Esophagus (tissue), 2 donors: Measurements from ENCODE around the gene MALAT1. TPM values are rescaled to one million over a fixed set of nuclear protein-coding genes. Genes with fewer than 3 reads are reported as not detected.
A peak's percentile ranks its signal among the peaks of the same experiment; 100 is the strongest.
"Not testable (repeated sequence)": the region's sequence is repeated elsewhere in the genome, so short reads cannot be mapped to it uniquely, and the experiment has no call there.

Experiments used
- H3K27ac ChIP-seq, 2 donors: one replicate each; pipeline ENCODE4 v1.5.1; 2013; ENCODE audit warnings: low read depth in 2 of 2, mild to moderate bottlenecking in 2 of 2, inconsistent platforms in 1 of 2, low read length in 1 of 2, moderate library complexity in 1 of 2
- H3K27me3 ChIP-seq, 2 donors: one replicate each; pipeline ENCODE4 v1.6.1; 2013; ENCODE audit warnings: low read length in 2 of 2, control low read depth in 1 of 2, mild to moderate bottlenecking in 1 of 2; ENCODE audit not compliant: insufficient read depth in 2 of 2, control insufficient read depth in 1 of 2
- H3K36me3 ChIP-seq, 2 donors: one replicate each; pipeline ENCODE4 v1.6.1; 2013; ENCODE audit warnings: low read length in 1 of 2; ENCODE audit not compliant: control insufficient read depth in 2 of 2, insufficient read depth in 2 of 2
- H3K4me1 ChIP-seq, 2 donors: one replicate each; pipeline ENCODE4 v1.6.1; 2013; ENCODE audit warnings: low read length in 1 of 2; ENCODE audit not compliant: control insufficient read depth in 2 of 2, insufficient read depth in 2 of 2
- H3K4me3 ChIP-seq, 2 donors: one replicate each; pipeline ENCODE4 v1.5.1; 2013; ENCODE audit warnings: low read length in 2 of 2, mild to moderate bottlenecking in 2 of 2, low read depth in 1 of 2, moderate library complexity in 1 of 2
- H3K9me3 ChIP-seq, 2 donors: one replicate each; pipeline ENCODE4 v1.6.1; 2013; ENCODE audit warnings: mild to moderate bottlenecking in 2 of 2, low read depth in 1 of 2, low read length in 1 of 2, moderate library complexity in 1 of 2; ENCODE audit not compliant: control insufficient read depth in 2 of 2, insufficient read depth in 1 of 2
- WGBS, 2 donors: extraction: QIAGEN DNeasy Blood & Tissue Kit; methylation state at CpG; one replicate each; pipeline ENCODE4 v1.1.7; 2013; 5-methylcytosine and 5-hydroxymethylcytosine counted together
- polyA plus RNA-seq, 2 donors: library from polyadenylated mRNA; stranded (reverse); fragments of 200-250 nt; gene quantifications; one replicate each; pipeline ENCODE4 v1.2.3, GENCODE V29; 2013
- donor health status: healthy with polysubstance abuse.
- donor health status: Bipolar disorder and iron deficiency.

The MALAT1 gene
- polyA plus RNA-seq, 2 donors: 94.9 to 1,950 TPM

- Histone ChIP-seq H3K27ac (no peak overlapping the region), H3K36me3 (no peaks in the 10 kb centered on the region), H3K9me3 (no peaks in the 10 kb centered on the region), H3K4me1 (no peaks in the 10 kb centered on the region), H3K27me3 (no peaks in the 10 kb centered on the region), H3K4me3 (no peak overlapping the region)
- 66 to 69% methylated on average over 5 of the region's 5 CpGs for WGBS, 2 donors
Measured at GRCh38 chr11:65516135-65516968, 17.5 kb downstream of the MALAT1 start.

DNA sequence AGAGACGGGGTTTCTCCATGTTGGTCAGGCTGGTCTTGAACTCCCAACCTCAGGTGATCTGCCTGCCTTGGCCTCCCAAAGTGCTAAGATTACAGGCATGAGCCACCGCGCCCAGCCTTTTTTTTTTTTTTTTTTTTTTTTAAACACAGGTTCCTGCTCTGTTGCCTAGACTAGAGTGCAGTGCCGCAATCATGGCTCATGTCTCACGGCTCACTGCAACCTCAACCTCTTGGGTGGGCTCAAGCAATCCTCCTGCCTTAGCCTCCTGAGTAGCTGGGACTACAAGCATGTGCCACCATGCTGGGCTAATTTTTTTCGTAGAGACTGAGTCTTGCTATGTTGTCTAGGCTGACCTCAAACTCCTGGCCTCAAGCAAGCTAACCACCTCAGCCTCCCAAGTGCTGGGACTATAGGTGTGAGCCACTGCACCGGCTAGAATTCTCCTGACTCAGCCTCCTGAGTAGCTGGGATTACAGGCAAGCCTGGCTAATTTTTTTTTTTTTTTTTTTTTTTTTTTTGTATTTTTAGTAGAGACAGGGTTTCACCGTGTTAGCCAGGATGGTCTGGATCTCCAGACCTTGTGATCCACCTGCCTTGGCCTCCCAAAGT lies 20.2 kb downstream of the MALAT1 start:
- H3K9me3 ChIP-seq, H3K27me3 ChIP-seq, H3K36me3 ChIP-seq, H3K27ac ChIP-seq, H3K4me3 ChIP-seq, H3K4me1 ChIP-seq: not testable (repeated sequence)
- WGBS, 2 donors: 90% methylated on average over 7 to 8 of the region's 8 CpGs

DNA sequence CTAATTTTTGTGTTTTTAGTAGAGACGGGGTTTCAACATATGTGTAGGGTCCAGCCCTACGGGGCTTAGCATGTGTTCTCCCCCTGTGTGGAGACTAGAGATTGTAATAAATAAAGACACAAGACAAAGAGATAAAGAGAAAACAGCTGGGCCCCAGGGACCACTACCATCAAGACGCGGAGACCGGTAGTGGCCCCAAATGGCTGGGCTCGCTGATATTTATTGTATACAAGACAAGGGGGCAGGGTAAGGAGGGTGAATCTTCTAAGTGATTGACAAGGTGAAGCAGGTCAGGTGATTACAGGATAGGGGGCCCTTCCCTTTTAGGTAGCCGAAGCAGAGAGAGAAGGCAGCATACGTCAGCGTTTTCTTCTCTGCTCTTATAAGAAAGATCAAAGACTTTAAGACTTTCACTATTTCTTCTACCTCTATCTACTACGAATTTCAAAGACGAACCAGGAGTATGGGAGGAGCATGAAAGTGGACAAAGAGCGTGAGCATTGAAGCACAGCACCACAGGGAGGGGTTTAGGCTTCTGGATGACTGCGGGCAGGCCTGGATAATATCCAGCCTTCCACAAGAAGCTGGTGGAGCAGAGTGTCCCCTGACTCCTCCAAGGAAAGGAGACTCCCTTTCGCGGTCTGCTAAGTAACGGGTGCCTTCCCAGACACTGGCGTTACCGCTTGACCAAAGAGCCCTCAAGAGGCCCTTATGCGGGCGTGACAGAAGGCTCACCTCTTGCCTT lies 23.1 kb downstream of the MALAT1 start:
- H3K27me3 ChIP-seq, H3K9me3 ChIP-seq, H3K4me3 ChIP-seq, H3K36me3 ChIP-seq, H3K27ac ChIP-seq: not testable (repeated sequence)
- 83 to 84% methylated on average over 20 of the region's 20 CpGs for WGBS, 2 donors
- peaks cover 4 to 13% of the 10 kb centered on the region in 2 donors for H3K4me1 ChIP-seq

GRCh38 chr11:65522718-65523630 lies 24.1 kb downstream of the MALAT1 start:
- peaks cover 0 to 11% of the 10 kb centered on the region in 2 donors for H3K36me3 ChIP-seq
- not testable (repeated sequence) for H3K27ac ChIP-seq, H3K9me3 ChIP-seq, H3K4me3 ChIP-seq, H3K27me3 ChIP-seq
- WGBS, 2 donors: 67 to 74% methylated on average over 18 of the region's 18 CpGs
- peaks cover 4 to 13% of the 10 kb centered on the region in 2 donors for H3K4me1 ChIP-seq

- Histone ChIP-seq H3K36me3 (peaks cover 0 to 11% of the 10 kb centered on the region in 2 donors), H3K27ac (peak overlapping the region in 1 of 2 donors; percentile 37), H3K4me1 (peaks cover 4 to 13% of the 10 kb centered on the region in 2 donors)
- 87 to 94% methylated on average over 7 of the region's 7 CpGs for WGBS, 2 donors
- not testable (repeated sequence) for H3K27me3 ChIP-seq, H3K4me3 ChIP-seq, H3K9me3 ChIP-seq
Measured at GRCh38 chr11:65523631-65523968, 24.8 kb downstream of the MALAT1 start.

GRCh38 chr11:65524014-65524740 lies 25.3 kb downstream of the MALAT1 start:
- Histone ChIP-seq H3K4me3 (no peak overlapping the region), H3K27me3 (no peaks in the 10 kb centered on the region), H3K36me3 (peaks cover 0 to 14% of the 10 kb centered on the region in 2 donors), H3K9me3 (no peaks in the 10 kb centered on the region), H3K4me1 (peaks cover 4 to 13% of the 10 kb centered on the region in 2 donors), H3K27ac (peak overlapping the region; percentile 63 to 77)
- WGBS, 2 donors: 28% methylated on average over 12 of the region's 12 CpGs

DNA sequence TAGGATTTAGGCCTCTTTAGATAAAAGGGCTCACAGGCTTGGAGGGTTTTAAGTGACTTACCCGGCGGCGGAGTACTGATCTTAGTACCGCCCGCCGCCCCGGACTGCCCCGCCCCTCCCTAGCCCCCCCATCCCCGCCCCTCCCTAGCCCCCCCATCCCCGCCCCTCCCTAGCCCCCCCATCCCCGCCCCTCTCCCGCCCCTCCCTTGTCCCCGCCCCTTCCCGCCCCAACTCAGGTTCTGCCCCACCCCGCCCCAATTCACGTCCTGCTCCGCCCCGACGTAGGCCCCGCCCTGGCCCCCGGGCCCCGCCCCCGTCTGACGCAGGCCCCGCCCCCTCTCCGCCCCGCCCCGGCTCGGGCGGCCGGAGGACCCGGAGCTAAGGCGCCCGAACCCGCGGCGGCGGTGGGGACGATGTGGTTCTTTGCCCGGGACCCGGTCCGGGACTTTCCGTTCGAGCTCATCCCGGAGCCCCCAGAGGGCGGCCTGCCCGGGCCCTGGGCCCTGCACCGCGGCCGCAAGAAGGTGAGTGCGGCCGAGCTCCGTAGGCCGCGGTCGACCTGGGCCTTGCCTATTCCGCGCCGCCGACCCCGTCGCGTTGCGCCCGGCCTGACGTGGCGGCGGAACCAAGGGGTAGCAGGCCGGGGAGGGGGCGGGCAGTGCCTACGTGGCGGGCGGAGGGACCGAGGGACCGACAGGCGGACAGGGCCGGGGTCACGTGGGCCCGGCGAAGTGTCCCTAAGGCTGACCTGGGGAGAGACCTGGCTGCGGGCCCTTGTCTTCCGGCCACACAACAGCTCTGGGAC lies 26.1 kb downstream of the MALAT1 start, which contains the start of gene SCYL1:
SCYL1 (plus strand) TSS at position 343 of the 805 bp plus-strand sequence; CDS start at position 414, 71 bp downstream.
- peak within 1 kb of the TSS; percentile 81 to 85 for H3K27ac ChIP-seq
- H3K4me1 ChIP-seq: peaks cover 4 to 13% of the 10 kb centered on the region in 2 donors
- H3K4me3 ChIP-seq: peak within 1 kb of the TSS; percentile 84 to 88
- peaks cover 0 to 19% of the 10 kb centered on the region in 2 donors for H3K36me3 ChIP-seq
- H3K9me3 ChIP-seq: no peaks in the 10 kb centered on the region
- WGBS, 2 donors: 0% methylated on average over 44 to 75 of the region's 82 CpGs
- H3K27me3 ChIP-seq: no peaks in the 10 kb centered on the region
